ENCODE data around the gene HCRT.

Gene HCRT

DNA sequence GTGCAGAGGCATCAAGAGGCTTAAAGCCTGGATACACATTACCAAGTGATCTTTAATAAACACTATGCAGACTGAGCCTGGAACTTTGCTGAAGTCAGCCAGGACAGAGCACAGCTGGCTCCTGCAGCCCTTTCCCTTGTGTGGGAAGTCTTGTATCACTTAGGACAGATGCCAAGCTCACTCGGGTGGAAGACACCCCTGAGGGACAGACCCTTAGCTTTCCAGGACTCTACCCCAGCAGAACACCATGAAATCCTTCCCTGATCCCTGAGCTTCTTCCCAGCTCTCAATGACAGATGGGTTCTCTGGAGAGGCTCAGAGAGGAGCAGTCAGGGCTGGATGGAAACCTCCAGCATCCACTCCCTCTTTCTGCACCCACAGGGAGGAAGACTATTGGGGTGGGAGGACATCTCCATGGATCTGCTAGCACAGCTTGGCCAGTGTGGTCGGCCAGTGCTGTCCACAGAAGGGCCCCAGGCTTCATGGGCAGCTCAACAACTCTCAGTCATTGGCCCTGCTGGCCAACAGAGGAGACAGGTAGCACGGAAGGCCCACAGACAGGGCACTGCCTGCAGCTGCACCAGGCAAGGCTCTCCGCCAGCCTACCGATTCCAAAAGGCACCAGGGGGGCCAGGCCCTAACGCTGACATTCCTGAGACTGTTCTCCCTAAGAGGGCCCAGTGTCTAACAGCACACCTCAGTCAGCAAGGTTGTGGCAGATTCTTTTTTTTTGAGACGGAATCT lies 46.3 kb downstream of the HCRT start:
- DNase-seq (ENCODE audit: low read depth): no peak

DNA sequence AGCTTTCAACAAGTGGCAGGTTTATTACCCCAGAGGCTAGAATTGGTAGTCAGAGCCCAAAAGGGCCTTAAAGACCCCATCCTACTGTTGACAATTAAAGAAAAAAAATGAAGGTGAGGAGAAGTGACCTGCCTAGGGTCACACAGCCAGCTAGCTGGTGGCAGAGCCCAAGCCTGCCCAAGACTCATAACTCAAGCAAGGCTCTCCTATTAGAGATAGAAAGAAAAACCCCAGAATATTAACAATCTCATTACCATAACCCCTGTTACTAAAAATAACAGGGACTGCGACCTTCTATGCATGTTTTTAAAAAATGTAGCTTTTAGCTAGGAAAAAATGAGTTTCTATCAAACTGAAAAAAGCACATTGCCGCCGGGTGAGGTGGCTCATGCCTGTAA lies 48.6 kb downstream of the HCRT start:
- no peak for DNase-seq (ENCODE audit: low read depth)

DNA sequence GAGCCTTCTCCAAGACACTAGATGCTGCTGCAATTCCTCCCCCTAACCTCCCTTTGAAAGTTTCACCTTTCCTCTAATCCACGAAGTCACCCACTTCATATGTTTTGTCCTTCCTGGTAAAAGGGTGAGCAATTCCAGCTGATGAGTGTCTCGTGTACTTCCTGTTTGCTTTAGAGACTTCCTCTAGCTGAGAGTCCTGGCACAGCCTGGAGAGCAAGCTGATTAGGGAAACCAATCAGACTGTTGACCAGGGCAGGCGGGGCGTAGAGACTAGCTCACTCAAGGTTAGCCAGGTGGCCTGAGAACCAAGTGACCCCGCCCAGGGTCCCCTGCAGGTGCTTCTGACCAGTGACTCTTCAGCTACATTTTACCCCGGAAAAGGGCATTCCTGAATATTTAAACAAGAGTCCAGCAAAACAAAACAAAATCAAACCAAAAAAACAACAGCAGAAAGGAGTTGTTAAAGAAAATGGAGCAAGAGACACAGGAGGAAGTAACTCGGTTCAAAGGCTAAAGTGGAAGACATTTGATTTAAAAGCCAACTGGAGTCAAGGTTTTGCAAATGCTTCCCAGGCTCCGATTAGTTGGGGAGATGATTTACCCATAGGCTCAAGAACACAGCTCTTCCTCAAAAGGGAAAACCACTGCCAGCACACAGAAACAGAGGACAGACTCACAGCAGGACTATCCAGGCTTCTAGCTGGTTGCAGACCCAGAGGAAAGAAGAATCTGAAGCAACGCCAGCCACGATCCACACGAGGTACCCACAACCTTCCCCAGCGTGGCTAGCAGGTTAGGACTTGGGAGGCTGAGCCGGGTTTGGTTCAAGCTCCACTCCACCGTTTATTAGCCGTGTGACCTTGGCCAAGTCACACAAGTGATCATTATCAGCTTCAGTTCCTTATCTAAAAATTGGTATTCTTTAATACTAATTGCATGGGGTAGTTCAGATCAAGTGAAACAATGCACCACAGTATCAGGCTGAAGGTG lies 49.3 kb downstream of the HCRT start:
- DNase-seq (ENCODE audit: low read depth): no peak

DNA sequence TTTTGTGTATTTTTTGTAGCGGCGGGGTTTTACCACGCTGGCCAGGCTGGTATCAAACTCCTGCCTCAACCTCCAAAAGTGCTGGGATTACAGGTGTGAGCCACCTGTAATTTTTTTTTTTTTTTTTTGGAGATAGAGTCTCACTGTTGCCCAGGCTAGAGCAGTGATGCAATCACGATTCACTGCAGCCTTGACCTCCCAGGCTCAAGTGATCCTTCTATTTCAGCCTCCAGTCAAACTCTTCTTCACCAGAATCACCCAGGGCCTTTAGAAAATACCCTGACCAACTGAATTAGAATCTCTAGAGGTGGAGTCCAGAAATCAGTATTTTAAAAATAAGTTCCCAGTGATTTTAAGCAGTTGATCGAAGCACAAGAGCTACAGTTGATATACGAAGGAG lies 50.1 kb downstream of the HCRT start:
- no peak for DNase-seq (ENCODE audit: low read depth)

Measured in activated T-helper 9 cell treated with anti-CD3 and anti-CD28 coated beads, Interleukin-2, amount 50 U/mL, for 16 hours (primary cell).